GM12892 (cell line): Measurements from ENCODE around the gene ZNRF1.
"Not testable (repeated sequence)": the region's sequence is repeated elsewhere in the genome, so short reads cannot be mapped to it uniquely, and the experiment has no call there.

Experiments used
- POLR2A ChIP-seq: IDR thresholded peaks from 2 replicates; pipeline ENCODE4 v1.6.1; 2011; ENCODE audit warnings: low read depth, low read length, control low read depth
- POLR2AphosphoS5 ChIP-seq: IDR thresholded peaks from 2 replicates; pipeline ENCODE4 v1.6.1; 2011; ENCODE audit warnings: low read depth, low read length, control low read depth

GRCh38 chr16:75013123-75013522 lies 14.3 kb downstream of the ZNRF1 start:
- TF ChIP-seq POLR2A, POLR2AphosphoS5: not testable (repeated sequence)
